COLO668 (cell line): ENCODE data around the gene SLCO2A1.

ENCODE experiments used
- DNase-seq: peaks from one replicate; lab custom pipeline; 2025; ENCODE audit not compliant: unreplicated experiment; lab: John Stamatoyannopoulos, UW

The SLCO2A1 gene

DNA sequence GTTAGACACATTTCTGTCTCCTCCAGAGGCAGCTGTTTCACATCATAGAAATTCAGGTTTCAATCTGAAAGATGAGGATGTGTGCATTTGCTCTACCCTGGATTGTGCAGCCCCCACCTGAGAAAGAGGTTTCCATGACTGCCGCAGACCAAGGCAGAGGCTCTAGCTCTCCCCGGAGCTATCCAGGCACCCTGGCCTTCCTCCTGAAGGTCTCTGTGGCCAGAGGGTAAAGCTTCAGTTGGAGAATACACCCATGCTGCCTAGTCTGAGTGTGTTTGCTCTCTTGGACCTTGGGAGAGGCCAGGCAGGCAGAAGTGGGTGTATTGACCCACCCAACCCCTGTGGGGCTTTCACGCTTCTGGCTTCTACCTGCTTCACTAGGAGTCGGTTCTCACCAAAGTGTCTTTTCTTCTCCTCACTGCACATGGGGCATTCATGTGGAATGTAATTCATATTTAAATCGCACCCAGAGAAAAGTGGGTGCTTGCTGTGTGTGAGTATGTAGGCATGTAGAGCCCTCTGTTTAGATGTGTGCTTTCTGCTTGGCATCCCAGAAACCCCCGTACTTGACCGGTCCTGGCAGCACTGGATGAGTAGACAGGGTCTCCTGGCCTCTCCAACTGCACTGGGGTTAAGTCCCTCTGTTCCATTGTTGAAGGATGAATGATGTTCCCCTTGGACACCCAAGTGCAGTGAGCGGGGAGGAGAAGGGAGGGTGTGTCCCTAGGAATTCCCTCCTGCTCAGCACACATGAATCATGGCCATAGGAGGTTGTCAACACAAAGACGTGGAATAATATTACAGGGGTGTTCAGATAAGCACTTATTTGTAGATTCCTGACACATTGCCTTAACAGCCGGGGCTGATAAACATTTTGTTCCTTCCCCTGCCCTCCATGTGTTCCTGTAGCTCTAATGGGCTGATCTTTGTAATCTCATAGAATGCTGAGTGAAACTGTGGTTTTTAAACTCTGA lies 113.8 kb downstream of the SLCO2A1 start:
- no peak for DNase-seq

DNA sequence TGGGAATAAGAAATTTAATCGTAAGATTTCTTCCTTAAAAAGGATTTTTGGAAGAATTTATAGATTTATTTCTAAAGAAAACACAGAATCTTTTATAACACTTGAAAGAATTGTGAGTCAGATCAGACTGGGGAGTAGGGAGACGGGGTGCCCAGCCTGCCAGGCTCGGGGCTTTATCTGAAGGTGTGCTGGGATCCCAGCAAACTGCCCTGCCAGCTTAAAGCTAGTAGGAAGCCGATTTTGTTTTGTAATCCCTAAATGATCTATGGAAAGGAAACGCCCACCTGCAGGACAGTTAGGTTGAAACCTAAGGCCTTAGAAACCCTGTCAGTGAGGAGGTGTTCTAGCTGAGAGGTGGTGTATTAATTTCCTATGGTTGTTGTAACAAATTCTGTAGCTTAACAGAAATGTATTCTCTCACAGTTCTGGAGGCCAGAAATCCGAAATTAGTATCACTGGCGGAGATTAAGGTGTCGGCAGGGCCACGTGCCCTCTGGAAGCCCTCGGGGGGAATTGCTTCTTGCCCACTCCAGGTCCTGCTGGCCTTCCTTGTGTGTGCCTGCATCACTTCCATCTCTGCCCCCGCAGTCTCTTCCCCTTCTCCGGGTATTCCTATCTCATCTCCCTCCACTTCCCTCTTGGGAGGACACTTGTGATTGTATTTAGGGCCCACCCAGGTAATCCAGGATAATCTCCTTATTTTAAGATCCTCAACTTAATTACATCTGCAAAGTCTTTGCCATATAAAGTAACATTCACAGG lies 114.7 kb downstream of the SLCO2A1 start:
- DNase-seq = no peak

DNA sequence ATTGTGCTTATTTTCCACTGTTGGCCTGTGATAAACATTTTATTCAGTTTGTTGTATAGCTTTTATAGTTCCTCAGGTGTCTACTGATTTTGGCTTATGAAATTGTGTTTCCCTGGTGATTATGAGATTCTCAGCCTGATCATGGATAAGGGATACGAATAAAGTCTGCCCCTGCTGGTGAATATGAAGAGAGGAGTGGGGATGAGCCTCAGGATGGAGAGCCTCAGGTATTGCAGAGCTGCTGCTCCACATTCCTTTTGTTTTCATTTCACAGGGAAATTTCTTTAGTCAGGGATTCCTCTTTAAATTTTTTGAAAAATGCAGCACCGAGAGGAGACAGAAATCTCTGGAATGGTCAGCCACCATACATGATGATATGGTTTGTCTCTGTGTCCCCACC lies 119.3 kb downstream of the SLCO2A1 start:
- DNase-seq = no peak

DNA sequence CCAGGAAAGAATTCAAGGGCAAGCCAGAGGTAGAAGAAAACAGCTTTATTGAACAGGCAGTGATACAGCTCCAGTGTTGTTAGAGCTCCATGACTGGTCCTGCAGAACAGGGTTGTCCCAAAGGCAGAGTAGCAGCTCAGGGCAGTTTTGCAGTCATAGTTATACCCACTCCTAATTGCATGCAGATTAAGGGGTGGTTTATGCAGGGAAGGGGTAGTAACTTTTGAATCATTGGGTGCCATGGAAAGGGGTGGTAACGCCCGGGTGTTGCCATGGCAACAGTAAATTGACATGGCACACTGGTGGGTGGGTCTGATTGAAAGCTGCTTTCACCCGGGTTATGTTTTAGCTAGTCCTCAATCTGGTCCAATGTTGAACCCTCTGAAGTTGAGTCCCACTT lies 124.3 kb downstream of the SLCO2A1 start:
- no peak for DNase-seq

DNA sequence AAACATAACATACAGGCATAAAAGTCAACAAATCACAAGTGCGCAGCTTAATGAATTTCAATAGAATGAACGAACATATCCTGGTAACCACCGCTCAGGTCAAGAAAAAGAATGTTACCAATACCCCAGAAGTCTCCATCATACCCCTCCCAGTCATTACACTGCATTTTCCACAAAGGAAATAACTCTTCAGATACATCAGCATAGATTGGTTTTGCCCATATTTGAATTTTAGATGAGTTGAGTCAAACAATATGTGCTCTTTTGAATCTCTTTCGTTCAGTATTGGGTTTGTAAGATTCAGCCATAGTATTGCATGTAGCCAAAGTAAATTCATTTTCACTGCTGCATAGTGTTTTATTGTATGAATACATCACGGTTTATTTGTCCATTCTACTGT lies 127.9 kb downstream of the SLCO2A1 start:
- no peak for DNase-seq

DNA sequence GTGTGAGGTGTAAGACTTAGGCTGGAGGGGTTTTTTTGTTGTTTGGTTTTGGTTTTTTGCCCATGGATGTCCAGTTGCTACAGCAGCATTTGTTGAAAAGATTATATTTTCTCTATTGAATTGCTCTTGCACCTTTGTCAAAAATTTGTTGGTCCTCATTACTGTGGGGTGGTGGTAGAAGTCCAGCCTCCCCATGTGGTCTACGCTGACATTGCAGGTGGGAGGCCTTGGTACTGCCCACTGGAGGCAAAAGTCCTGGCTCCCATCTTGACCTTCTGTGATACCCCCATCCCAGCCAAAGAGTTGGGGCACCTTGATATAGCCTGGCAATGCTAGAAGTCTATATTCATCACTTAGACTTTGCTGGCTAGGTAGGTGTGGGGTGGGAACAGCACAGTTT lies 128.6 kb downstream of the SLCO2A1 start:
- DNase-seq = no peak

DNA sequence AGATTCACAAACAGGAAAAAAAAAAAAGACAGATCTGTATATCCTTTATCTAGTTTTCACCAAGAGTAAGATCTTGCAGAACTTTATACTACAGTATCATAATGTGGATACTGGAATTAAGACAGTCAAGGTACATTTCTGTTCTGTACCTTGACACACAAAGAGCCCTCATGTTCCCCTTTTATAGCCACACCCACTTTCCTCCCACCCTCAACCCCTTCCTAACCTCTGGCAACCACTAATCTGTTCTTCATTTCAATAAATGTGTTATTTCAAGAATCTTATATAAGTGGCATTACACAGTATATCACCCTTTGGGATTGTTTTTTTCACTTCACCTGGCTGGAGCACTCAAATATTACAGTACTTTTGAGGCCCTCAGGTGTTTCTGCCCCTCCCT lies 130.4 kb downstream of the SLCO2A1 start:
- DNase-seq = no peak

DNA sequence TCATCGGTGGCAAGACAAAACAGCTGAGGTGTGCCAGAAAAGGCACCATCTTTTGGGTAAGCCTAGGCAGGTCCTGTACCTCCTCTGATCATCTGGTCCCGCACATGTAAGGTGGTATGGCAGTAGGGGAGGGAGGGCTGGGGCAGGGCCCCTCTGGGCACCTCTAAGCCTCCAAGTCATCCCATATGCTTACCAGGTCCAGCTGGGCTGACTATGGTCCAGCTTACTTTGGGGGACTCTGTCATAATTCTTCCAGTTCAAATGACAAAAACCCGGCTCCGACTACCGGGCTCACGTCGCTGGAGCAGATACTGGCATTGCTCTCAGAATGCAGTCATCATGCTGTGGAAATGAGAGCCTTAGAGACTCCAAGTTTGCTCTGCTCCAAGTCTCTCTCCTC lies 132.2 kb downstream of the SLCO2A1 start:
- DNase-seq = no peak

DNA sequence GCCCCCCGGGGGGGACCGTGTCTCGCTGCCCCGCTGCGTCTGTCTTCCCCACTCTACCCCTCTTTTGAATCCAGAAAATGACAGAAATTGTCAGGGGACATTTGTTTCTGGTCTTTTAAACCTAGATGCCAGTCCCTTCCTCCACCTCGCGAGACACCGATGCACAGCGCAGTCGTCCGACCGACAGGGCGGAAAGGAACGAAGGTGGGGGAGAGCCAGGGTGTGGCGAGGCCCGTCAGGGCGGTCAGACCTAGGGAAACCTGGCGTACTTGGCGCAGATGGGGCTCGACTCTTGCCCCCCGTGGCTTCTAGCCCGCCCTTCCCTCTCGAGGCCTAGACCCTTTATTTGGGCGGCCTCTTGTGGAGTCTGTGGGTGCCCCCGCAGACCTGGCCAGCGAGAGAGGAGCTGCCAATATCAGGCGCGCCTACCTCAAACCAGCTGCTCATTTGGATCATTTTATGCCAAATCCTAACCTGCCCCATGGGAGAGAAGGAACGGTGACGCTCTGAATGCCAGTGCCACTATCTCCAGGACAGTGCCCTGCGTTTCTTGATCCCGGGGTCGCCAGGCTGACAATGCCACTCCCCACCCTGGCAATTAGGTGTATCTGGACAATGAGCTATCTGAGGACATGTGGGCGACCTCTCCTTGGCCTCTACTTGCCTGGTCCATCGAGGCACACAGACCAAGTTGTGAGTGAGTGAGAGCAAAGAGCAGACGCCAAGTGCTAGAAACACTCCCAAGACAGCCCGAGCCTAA lies 133.5 kb downstream of the SLCO2A1 start:
- no peak for DNase-seq

DNA sequence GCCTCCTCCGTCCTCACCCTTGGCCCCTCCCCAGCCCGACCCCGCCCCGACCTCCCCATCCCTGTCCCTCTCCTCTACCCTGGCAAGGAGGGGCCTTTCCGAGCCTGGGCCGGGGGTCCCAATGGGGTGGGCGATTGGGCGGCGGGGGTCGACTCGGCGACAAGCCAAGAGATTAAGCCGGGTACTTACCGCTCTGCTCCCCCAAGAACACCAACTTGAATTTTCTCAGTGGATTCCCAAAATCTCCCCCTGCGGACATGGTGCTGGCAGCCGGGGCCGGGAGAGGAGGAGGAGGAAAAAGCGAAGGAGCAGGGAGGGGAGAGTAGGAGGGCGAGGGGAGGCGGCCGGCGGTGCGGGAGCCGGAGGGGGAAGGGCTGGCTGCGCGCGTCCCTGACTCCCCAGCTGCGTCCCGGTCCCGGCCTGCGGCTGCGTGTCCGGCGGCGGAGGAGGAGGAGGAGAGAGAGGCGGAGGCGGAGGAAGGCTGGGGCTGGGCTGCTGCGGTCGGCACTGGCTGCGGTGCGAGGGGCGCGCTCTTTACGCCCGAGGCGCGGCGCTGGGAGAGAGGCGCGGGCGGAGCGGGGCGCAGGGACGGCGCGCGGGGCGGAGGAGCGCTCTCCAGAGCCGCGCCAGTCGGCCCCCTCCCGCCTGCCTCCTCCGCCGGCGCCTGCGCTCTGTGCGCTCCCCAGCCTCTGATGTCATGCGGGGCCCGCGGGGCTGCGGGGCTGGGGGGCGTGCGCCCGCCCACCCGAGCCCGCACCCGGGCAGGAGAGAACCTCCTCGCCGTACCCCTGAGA lies 134.3 kb downstream of the SLCO2A1 start, which contains the start of gene RAB6B:
Gene RAB6B (minus strand): TSS at position 675 of the 794 bp plus-strand sequence. CDS start 416 bp downstream, at position 259.
- peak; percentile 35 for DNase-seq

DNA sequence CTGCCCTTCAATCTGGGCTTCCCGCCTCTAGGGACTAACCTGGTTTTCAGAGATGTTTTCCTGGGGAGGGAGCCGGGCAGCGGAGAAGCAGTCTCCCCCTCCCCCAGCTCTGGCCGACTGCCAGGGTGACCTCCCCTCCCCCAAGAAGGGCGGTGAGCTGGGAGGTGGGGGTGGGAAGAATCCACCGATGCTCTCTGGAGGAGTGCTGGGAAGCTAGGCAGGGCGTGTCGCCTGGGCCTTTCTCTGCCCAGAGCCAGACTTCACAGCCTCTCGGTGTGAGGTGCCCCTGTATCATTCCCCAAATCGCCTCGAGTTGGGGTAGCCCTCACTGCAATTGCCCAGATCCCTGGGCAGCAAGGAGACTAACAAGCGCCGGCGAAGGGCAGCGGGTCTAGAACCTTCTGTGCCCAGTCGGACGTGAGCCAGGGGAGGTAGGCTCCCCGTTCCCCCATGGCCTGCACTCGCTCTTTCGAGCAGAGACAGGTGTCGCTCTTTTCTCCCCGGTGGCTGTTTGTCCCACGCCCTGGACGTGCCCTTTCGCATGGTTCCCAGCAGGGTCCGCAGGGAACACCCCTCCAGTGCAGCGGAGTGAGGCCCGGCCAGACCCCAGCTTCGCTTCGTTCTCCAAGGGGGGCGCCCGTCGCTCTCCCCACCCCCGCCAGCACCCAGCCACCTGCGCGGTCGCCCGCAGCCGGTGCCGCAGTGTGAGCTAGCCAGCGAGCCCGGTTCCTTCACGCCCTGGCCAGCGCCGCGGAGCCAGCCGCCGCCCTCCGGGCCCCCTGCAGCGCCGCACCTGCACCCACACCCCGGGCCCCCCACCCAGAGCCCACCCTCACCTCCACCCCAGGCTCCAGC lies 135.1 kb downstream of the SLCO2A1 start:
- DNase-seq = peak; percentile 3

DNA sequence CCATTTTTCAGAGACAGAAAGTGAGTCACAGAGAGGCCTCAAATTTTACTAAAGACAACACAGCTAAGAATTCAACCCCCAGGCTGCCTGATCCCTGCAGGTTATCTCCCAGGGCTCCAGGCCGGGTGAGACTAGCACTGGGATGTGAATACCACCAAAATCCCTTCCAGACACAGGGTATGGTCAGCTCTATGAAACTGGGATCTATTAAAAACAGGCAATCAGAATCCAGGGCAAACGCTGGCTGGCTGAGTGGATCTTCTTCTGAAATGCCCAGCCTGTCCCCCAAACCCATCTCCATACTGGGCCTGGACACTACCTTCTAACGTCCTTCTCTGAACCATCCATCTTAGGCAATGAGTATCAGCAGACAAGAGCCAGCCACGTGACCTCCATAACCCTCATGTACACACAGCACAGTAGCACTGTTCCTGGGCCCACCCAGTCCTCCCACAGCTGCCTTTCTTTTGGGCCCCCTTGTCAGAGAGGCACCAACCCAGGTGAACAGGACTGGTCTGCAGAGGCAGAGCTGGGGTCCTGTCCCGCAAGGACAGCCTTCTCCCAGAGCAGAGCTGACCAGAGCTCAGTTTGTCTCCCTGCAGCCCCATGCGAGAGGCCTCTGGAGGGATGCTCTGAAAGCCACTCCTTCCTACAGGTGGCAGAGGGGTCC lies 135.9 kb downstream of the SLCO2A1 start:
- DNase-seq = no peak

DNA sequence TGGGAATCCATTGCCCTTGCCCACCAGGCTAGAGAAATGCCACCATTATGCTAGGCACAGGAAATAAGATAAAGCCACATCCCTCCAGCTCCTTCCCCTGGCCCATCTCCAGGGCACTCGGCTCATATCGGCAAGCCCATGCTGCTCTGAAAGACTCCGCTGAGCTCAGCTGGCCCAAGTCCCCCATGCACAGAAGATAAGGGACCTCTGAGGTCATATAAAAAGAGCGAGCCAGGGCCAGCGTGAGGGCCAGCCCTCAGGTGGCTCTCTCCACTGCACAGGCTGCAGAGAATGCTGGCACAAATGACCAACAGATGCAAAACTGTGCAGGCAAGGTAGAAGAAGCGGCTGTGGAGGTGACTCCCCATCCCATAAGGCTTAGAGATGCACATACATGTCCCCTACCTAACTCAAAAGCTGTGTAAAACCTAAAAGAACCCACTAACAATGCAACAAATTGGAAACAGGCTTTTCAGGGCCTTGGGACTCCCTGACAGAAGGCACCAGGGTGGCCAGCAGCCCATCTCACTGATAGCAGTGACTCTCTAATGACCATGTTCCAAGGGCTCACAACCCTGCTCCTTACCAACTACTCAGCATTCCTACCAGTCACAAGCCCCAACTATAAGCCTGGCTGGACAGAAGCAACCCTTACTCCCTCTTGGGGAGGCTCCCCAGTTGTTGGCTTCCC lies 137.0 kb downstream of the SLCO2A1 start:
- no peak for DNase-seq

DNA sequence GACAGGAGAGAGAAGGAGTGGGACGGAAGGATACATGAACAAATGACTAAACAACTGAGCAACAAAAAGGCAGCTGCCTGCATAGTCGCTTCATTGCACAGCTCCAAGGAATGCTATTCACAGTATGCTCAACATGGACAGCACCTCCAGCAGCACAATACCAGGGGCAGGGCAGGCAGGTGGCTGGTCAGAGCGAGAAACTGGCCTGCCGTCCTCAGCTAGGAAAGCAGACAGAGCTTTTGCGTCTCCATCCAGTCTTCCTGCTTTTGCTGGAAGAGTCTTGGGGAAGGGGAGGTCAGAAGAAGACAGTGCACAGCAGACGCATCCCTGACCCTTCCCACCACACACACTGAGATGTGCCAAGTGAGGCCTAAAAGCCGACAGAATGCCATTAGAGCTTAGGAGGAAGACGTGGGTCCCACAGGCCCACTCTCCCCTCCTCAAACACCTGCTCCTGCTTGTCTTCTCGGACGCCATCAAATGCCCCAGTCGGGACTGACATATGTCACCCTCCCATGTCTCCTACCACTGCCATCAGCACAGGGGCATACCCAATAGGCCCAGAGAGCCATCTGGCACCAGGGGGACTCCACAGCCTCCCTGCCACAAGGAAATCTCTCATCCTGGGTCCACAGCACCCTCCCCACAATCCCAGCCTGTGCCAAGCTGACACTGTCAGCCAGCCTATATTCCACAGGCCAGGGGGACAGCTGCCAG lies 137.9 kb downstream of the SLCO2A1 start:
- DNase-seq = no peak

DNA sequence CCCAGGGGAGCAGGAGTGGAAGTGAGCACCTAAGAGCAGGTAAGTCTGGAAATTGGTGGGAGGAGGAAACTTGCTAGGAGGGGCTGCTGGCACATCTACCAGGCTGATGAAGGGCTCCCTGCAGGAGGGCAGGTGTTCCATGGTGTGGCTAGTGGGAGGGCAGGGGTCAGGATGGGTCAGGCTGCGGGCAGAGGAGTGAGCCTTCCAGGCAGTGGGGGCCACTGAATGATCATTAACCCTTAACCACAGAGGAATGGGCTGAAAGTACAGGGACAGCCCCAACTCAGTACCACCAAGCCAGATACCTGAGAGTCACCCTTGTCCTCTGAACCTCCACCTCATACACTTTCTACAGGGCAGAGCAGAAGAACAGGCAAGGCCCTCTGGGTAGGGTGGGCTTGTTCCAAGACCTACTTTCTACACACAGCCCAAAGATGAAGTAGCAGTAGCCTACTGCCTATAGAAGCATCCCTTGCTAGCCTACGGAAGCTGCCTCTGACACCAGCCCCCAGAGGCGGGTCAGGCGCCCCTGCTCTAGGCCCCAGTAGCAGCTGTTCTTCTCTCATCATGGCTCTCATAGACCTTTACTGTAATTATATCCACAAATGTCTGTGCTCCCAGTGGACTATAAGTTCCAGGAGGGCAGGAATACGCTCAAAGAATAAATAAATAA lies 138.6 kb downstream of the SLCO2A1 start:
- DNase-seq = no peak

DNA sequence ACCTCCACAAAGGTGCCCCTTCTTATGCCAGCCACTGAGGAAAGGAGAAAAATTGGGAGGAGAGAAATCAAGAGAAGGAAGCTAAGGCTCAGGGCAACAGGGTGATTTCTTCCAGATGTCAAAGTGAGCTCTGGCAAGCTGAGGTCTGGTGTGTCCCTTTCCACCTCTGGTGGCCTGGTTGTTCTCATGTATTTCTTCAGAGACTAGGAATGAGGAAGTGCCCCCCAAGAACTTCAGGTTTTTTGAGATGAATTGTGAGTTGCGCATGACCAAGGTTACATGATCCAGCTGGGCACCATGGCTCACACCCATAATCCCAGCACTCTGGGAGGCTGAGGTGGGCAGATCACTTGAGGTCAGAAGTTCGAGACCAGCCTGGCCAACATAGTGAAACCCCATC lies 139.7 kb downstream of the SLCO2A1 start:
- DNase-seq = no peak

DNA sequence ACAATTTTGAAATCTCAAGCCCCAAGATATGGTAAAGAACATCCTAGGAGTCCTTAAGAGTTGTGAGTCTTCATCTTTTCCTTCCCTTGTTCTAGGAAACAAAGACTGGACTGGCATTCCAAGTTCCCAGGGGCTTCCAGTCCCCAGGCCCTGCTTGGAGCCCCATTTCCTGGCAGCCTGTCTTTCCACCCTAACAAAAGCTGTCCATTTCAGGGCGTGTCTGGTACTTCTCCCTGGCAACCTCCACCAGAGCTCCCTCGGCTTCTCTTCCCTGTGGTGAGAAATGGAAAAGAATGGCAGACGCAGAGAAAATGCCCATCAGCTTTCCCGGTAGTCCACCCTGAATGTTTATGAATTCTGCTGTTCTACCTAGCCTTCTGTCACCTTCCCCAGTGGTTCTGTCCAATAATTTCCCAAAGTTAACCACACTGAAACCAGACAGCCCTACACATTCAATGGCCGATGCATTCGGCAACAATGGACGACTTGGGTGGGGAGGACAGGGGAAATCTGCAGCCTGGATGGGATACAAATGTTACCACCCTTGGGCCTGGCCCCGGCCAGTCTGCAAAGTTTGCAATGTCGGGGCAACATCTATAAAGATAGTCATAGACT lies 140.9 kb downstream of the SLCO2A1 start:
- DNase-seq = no peak
